Activated CD8-positive, alpha-beta memory T cell treated with anti-CD3 and anti-CD28 coated beads, Interleukin-2, amount 10 ng/mL, durations not matched to agents 7 days and 5 days (primary cell): ENCODE data around the gene NUDCD3. TPM values are rescaled to one million over a fixed set of nuclear protein-coding genes. Genes with fewer than 3 reads are reported as not detected.

Experiments
- ATAC-seq: fragments of 150-1000 bp; cut with Tn5 transposase; one replicate; pipeline ENCODE4 v1.10.0; 2021; ENCODE audit warnings: moderate library complexity
- CTCF ChIA-PET: fragments of 350-600 bp; sonication (Branson Sonifier 250); formaldehyde crosslinking; loops from one replicate; lab custom pipeline; 2021; ENCODE audit warnings: antibody characterized with exemption; lab: Charles Lee
- DNase-seq: peaks from one replicate; pipeline ENCODE4 v3.0.0-alpha.2; 2020
- H3K27ac Mint-ChIP-seq: one replicate; pipeline ENCODE4 v1.8.0; 2021; ENCODE audit warnings: mild to moderate bottlenecking, mixed read lengths
- H3K27me3 Mint-ChIP-seq: one replicate; pipeline ENCODE4 v1.8.0; 2021; ENCODE audit warnings: mixed read lengths
- H3K36me3 Mint-ChIP-seq: one replicate; pipeline ENCODE4 v1.8.0; 2021; ENCODE audit warnings: mild to moderate bottlenecking, mixed read lengths
- H3K4me1 Mint-ChIP-seq: one replicate; pipeline ENCODE4 v1.8.0; 2021; ENCODE audit warnings: mixed read lengths
- H3K4me3 Mint-ChIP-seq: one replicate; pipeline ENCODE4 v1.8.0; 2021; ENCODE audit warnings: mild to moderate bottlenecking, moderate library complexity, mixed read lengths
- H3K9me3 Mint-ChIP-seq: one replicate; pipeline ENCODE4 v1.8.0; 2022; ENCODE audit warnings: low read depth, mixed read lengths
- total RNA-seq, 2 experiments: library from RNA; stranded (reverse); gene quantifications; one replicate each; pipeline ENCODE4 v1.2.3, GENCODE V29; 2021

The NUDCD3 gene
- total RNA-seq, 2 experiments from 2014 or later, result 92.2 to 101 TPM

DNA sequence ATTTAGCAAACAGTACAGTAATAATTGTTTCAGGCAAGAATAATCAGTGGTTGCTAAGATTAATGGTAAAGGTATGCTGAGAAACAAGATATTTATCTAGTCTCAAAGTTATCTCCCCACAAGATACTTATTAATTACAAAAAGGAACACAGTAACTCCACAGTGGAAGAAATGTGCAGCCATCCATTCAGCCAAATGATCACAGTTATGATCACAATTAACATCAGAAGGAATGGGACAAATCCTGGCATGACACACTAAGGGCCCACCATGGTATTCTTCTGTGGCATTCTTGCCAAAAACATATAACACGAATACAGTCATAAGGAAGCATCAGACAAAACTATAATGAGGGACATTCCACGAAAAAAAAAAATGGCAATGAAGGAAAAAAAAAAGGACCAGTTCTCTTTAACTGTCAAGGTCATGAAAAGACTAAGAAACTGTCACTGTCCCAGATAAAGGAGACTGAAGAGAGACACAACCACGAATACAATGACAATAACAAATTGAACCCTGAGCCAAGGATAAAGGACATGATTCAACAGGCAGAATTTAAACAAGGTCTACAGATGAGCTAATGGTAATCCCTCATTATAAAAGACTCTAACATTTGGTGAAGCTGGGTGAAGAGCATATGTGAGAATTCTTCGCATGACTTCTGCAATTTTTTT, 20.9 kb downstream of the NUDCD3 start:
- no peak overlapping the region for H3K27ac Mint-ChIP-seq
- no peak for DNase-seq
- no peak for ATAC-seq
- no peaks in the 10 kb centered on the region for H3K9me3 Mint-ChIP-seq
- H3K4me3 Mint-ChIP-seq, result no peak overlapping the region
- H3K36me3 Mint-ChIP-seq, result peaks cover 50% of the 10 kb centered on the region
- no peaks in the 10 kb centered on the region for H3K27me3 Mint-ChIP-seq
- CTCF ChIA-PET, result interaction anchor here (0.5 to 2.2 kb wide), 3 partner anchors 15 to 268 kb away, joined by 3 to 5 read pairs (median 4); partner anchors contain the start of gene YKT6
- H3K4me1 Mint-ChIP-seq, result peaks cover 41% of the 10 kb centered on the region

DNA sequence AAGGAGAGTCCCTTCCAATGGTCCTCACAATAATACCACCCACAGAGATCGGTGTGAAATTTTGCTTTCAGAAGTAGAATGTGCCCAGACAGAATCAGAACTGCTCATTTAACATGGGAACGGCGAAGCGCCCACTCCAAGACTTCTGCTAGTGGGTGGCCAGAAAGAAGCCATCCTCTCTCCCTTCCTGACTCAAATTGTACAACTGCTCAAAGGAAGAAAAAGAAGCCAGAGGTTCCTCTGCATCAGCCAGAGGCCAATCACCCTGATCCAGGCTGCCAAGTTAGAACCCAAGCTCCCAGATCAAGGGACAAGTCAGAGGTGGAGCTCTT, 23.3 kb downstream of the NUDCD3 start:
- CTCF ChIA-PET, result interaction anchor here (0.7 to 2.3 kb wide), 3 partner anchors 11 to 266 kb away, joined by 3 to 7 read pairs (median 4); partner anchors contain the start of gene YKT6
- Mint-ChIP-seq H3K27me3 (no peaks in the 10 kb centered on the region), H3K4me1 (peaks cover 49% of the 10 kb centered on the region), H3K27ac (peak overlapping the region; percentile 2), H3K36me3 (peaks cover 51% of the 10 kb centered on the region), H3K9me3 (no peaks in the 10 kb centered on the region), H3K4me3 (no peak overlapping the region)
- ATAC-seq (no peak), DNase-seq (no peak)

DNA sequence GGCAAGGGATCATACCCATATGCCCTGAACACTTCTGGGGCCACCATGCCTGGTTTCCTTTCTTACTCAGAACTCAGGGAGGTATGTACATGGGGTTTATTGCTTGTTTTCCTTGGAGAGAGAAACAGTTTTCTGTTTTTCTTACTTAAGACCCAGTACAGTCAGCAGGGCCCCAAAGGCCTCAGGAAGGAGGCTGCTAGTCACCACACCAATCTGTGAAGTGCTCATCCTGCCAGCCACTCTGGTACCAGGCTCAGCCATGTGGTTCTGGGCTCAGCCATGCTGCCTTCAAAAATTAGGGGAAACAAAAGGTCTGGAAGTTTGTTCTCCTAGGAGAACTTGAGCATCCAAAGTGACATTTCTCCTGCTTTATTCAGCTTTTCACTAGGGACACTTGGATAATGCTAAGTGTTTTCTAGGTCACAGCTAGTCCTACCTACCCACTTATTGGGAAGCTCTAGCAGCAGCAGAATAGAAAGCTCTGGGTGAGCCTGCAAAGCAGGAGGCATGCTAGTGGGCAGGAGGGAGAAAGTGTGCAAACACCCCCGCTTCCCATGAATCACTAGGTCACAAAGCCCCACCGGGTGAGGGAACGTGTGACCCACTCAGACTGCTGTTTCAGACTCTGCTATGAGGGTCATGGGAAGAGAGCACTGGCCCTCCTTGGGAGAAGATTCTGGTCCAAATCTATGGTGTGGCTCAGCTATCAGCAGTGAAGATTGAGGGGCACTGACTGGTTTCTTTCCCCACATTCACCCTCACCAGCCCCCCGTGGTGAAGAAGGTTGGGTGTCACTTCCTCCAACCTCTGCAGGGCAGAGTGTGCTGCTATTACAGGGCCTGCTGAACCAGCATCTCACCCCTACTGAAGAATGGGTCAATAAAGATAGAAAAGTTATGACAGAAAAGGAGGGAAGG, 23.9 kb downstream of the NUDCD3 start:
- no peaks in the 10 kb centered on the region for H3K27me3 Mint-ChIP-seq
- ATAC-seq, result peak; percentile 50
- no peaks in the 10 kb centered on the region for H3K9me3 Mint-ChIP-seq
- CTCF ChIA-PET, result interaction anchor here (0.7 to 2.3 kb wide), 3 partner anchors 11 to 265 kb away, joined by 3 to 7 read pairs (median 4); partner anchors contain the start of gene YKT6
- H3K27ac Mint-ChIP-seq, result peak overlapping the region; percentile 29
- DNase-seq, result peak; percentile 50
- H3K36me3 Mint-ChIP-seq, result peaks cover 53% of the 10 kb centered on the region
- peaks cover 55% of the 10 kb centered on the region for H3K4me1 Mint-ChIP-seq
- no peak overlapping the region for H3K4me3 Mint-ChIP-seq

DNA sequence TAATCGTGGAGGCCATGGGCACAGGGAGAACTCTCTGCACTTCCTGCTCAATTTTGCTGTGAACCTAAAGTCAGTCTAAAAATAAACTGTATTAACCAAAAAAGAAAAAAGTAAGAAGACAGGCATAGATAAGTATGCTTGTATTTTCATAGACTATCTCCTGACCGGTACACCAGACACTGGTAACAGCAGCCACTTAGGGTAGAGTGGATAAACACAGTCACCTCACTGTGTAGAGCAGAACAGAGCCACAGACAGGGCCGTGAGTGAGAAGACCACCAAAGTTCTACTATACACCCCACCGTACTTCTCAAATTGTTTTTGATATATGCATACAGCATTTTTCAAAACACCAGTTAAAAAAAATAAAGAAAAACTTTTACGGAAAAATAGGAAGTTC, 25.0 kb downstream of the NUDCD3 start:
- CTCF ChIA-PET, result interaction anchor here (1.3 kb wide), 1 partner anchor 224 kb away, joined by 5 read pairs; no protein-coding TSS in a partner anchor
- Mint-ChIP-seq H3K36me3 (peaks cover 56% of the 10 kb centered on the region), H3K4me3 (no peak overlapping the region), H3K9me3 (no peaks in the 10 kb centered on the region), H3K4me1 (peaks cover 66% of the 10 kb centered on the region), H3K27ac (no peak overlapping the region), H3K27me3 (no peaks in the 10 kb centered on the region)
- DNase-seq (no peak), ATAC-seq (no peak)

DNA sequence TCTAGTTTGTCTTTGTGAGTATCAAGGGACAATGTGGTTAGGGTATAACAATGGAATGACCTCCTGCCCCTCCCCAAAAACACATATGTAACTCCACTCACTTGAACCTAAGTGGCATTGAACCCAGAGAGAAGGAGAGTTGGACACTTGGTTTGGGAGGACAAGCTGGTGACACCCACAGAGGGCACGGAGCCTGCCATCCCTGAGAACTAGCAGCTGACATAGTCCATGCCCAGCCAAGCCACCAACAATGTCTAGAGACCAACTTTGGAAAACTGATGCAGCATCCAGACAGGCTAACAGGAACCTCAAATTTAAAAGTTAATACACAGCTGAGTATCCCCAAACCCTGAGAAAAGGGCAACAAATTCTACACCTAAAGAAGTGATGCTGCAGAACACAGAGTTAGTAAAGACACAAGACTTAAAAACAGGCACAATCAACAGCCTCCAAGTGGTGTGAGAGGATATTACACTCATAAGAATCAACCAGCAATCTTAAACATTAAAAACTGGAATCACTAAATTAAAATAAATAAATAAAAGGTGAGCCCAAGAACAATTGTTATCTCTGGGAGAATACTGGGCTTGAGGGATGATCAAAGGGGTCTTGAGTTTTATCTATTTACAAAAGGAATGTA, 27.2 kb downstream of the NUDCD3 start:
- no peak for ATAC-seq
- Mint-ChIP-seq H3K4me1 (peaks cover 71% of the 10 kb centered on the region), H3K27ac (no peak overlapping the region), H3K4me3 (no peak overlapping the region), H3K36me3 (peaks cover 60% of the 10 kb centered on the region), H3K9me3 (no peaks in the 10 kb centered on the region), H3K27me3 (no peaks in the 10 kb centered on the region)
- CTCF ChIA-PET, result interaction anchor here (0.9 to 1.9 kb wide), 4 partner anchors 13 to 101 kb away, joined by 3 to 9 read pairs (median 4); partner anchors contain the start of gene NUDCD3
- no peak for DNase-seq

DNA sequence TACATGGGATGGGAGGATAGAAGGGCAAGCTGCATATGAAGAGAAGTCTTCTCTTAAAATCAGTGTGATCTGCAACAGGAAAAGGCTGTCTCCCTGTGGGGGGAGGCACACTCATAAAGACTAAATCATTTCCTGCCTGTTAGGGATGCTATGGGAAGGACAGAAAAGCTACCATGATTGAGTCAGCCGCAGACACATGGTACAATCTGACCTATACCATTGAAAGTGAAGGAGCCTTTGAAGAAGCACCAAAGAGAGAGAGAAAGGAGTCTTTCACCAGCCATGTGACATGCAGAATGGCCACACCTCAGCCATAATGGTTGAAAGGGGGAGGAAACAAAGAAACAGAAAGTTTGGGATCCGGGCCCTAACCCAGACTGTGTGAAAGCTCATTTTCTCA, 29.1 kb downstream of the NUDCD3 start:
- CTCF ChIA-PET, result interaction anchor here (1.1 to 1.9 kb wide), 7 partner anchors 14 to 265 kb away, joined by 3 to 5 read pairs (median 5); no protein-coding TSS in a partner anchor
- Mint-ChIP-seq H3K4me1 (peaks cover 62% of the 10 kb centered on the region), H3K27me3 (no peaks in the 10 kb centered on the region), H3K27ac (peak overlapping the region; percentile 83), H3K9me3 (no peaks in the 10 kb centered on the region), H3K36me3 (peaks cover 56% of the 10 kb centered on the region), H3K4me3 (peak overlapping the region; percentile 64)
- ATAC-seq (peak; percentile 77), DNase-seq (peak; percentile 77)

DNA sequence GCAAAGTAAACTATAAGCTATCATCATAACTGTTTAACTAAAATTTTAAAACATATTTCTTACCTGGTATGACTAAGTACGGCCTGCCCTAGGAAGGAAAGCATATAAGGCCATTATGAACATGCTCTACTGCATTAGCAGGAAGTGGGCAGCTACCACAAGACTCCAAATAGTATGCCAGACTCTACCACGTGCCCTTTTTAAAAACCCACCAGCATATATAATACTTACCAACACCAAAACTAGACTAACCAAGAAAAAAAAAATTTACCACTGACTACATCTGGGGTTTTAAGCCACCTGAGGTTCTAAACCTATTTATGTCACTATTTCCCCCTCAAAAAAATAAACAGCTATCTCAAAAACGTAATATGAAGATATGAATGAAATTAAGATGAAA, 30.1 kb downstream of the NUDCD3 start:
- CTCF ChIA-PET, result interaction anchor here (0.9 to 1.8 kb wide), 8 partner anchors 17 to 263 kb away, joined by 3 to 5 read pairs (median 4); partner anchors contain the start of gene NUDCD3
- H3K27ac Mint-ChIP-seq, result peak overlapping the region; percentile 83
- H3K4me3 Mint-ChIP-seq, result peak overlapping the region; percentile 64
- H3K4me1 Mint-ChIP-seq, result peaks cover 59% of the 10 kb centered on the region
- peak; percentile 89 for DNase-seq
- peak; percentile 87 for ATAC-seq
- H3K9me3 Mint-ChIP-seq, result no peaks in the 10 kb centered on the region
- peaks cover 52% of the 10 kb centered on the region for H3K36me3 Mint-ChIP-seq
- no peaks in the 10 kb centered on the region for H3K27me3 Mint-ChIP-seq

DNA sequence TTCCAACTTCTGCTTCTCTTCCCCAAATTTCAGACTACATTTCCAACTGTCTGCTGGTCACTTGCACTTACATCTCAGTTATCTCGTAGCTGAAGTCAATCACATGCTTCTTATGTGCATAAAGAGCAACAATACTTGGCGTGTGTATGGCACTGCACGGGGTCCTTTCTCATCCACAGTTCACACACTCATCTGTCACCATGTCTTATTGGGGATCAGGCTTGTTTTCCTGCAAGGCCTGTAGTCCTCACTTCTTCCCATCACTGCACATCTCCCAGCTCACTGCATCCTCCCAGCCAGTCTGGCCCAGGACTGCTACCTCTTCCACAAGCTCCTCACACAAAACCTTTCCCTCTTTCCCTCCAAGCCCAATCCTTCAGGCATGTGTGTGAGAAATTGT, 35.3 kb downstream of the NUDCD3 start:
- H3K4me1 Mint-ChIP-seq, result peaks cover 43% of the 10 kb centered on the region
- H3K27me3 Mint-ChIP-seq, result no peaks in the 10 kb centered on the region
- H3K4me3 Mint-ChIP-seq, result no peak overlapping the region
- H3K27ac Mint-ChIP-seq, result no peak overlapping the region
- H3K9me3 Mint-ChIP-seq, result no peaks in the 10 kb centered on the region
- DNase-seq (no peak), ATAC-seq (no peak)
- CTCF ChIA-PET, result interaction anchor here (0.7 kb wide), 1 partner anchor 15 kb away, joined by 4 read pairs; no protein-coding TSS in a partner anchor
- peaks cover 38% of the 10 kb centered on the region for H3K36me3 Mint-ChIP-seq

DNA sequence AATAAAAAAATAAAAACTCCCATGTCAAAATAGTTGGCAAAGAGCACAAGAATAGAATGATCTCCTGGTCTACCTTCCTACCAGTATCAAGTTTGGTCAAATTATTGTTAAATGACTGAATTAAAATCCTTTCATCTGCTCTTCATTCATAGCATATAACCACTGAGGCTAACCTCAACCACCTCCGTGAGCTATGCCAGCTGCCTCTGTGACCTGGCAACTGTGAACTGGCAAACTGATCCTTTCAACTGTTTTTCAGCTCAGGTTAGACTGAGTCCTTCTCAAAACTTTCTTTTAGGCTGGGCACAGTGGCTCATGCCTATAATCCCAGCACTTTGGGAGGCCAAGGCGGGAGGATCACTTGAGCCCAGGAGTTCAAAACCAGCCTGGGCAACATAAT, 36.1 kb downstream of the NUDCD3 start:
- H3K9me3 Mint-ChIP-seq, result no peaks in the 10 kb centered on the region
- peaks cover 31% of the 10 kb centered on the region for H3K36me3 Mint-ChIP-seq
- H3K27me3 Mint-ChIP-seq, result no peaks in the 10 kb centered on the region
- peak; percentile 65 for DNase-seq
- H3K27ac Mint-ChIP-seq, result no peak overlapping the region
- no peak overlapping the region for H3K4me3 Mint-ChIP-seq
- CTCF ChIA-PET, result interaction anchor here (1.1 kb wide), 1 partner anchor 23 kb away, joined by 3 read pairs; no protein-coding TSS in a partner anchor
- ATAC-seq, result peak; percentile 45
- H3K4me1 Mint-ChIP-seq, result peaks cover 40% of the 10 kb centered on the region

DNA sequence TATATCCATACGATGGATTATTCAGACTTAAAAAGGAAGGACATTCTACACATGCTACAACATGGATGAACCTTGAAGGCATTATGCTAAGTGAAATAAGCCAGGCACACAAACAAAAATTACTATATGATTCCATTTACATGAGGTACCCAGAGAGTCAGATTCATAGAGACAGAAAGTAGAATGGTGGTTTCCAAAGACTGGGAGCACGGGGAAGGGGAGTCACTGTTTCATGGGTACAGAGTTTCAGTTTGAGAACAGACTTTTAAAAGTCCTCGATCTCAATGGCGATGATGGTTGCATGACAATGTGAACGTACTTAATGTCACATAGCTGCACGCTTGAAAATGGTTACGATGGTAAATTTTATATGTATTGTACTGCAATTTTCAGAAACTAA, 39.3 kb downstream of the NUDCD3 start:
- CTCF ChIA-PET, result interaction anchor here (0.6 kb wide), 1 partner anchor 12 kb away, joined by 3 read pairs; no protein-coding TSS in a partner anchor
- Mint-ChIP-seq H3K27ac (no peak overlapping the region), H3K4me3 (no peak overlapping the region), H3K27me3 (no peaks in the 10 kb centered on the region), H3K4me1 (peaks cover 37% of the 10 kb centered on the region), H3K9me3 (no peaks in the 10 kb centered on the region), H3K36me3 (peaks cover 44% of the 10 kb centered on the region)
- ATAC-seq (no peak), DNase-seq (no peak)

DNA sequence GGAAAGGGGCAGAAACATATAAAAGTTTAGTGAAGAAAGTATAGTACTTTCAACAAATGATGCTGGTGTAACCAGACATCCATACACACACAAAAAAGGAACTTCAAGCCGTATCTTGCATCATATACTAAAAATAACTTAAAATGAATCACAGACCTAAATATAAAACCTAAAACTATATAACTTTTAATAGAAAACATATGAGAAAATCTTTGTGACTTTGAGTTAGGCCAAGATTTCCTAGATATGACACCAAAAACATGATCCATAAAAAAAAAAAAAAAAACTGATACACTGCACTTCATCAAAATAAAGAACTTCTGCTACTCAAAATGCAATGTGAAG, 40.9 kb downstream of the NUDCD3 start:
- ATAC-seq, result no peak

DNA sequence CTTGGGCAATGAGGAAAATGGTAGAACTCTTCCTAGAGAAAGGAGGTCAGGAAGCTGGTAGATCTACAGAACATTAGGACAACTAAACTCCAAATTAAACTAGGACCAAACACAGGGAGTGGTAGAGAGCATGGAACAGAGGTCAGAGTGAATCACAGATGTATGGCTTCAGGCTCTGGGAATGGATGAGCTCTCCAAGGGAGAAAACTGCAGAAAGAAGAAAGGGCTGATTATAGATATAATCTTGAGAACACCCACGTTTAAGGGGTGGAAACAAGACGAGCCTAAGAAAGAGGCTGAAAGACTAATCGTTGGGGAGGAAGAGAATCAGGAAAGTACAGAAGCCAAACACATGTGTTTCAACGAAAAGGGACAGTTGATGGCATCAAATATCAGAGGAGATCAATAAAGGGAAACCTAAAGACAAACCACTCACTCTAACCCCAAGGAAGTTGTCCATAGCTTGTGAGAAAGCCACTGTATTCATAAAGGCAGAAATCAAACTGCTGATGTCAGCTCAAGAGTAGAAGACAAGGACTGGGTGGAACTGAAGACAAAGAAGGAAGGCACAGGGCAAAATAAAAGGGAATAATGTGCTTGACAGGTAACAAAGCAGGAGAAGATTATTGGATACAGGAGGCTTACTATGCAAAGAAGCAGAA, 41.4 kb downstream of the NUDCD3 start:
- H3K36me3 Mint-ChIP-seq, result peaks cover 59% of the 10 kb centered on the region
- no peak for ATAC-seq
- peaks cover 23% of the 10 kb centered on the region for H3K4me1 Mint-ChIP-seq
- H3K27ac Mint-ChIP-seq, result no peak overlapping the region
- no peak for DNase-seq
- CTCF ChIA-PET, result interaction anchor here (1.2 to 1.4 kb wide), 2 partner anchors 31 to 208 kb away, joined by 3 to 4 read pairs; no protein-coding TSS in a partner anchor
- no peaks in the 10 kb centered on the region for H3K9me3 Mint-ChIP-seq
- no peaks in the 10 kb centered on the region for H3K27me3 Mint-ChIP-seq
- no peak overlapping the region for H3K4me3 Mint-ChIP-seq

More for the DNA sequence above, 40.9 kb downstream of the NUDCD3 start:
- Mint-ChIP-seq H3K4me3 (no peak overlapping the region), H3K36me3 (peaks cover 57% of the 10 kb centered on the region), H3K27ac (no peak overlapping the region), H3K4me1 (peaks cover 27% of the 10 kb centered on the region), H3K9me3 (no peaks in the 10 kb centered on the region), H3K27me3 (no peaks in the 10 kb centered on the region)
- CTCF ChIA-PET, result interaction anchor here (0.7 to 1.4 kb wide), 3 partner anchors 31 to 209 kb away, joined by 3 to 4 read pairs (median 3); no protein-coding TSS in a partner anchor
- no peak for DNase-seq
